GM18868 (cell line): ENCODE data around the gene NPIPA7.
"Not testable (repeated sequence)": the region's sequence is repeated elsewhere in the genome, so short reads cannot be mapped to it uniquely, and the experiment has no call there.

ENCODE experiments used
- ATAC-seq: cut with Tn5 transposase; IDR thresholded peaks from one replicate; pipeline ENCODE4 v1.9.1; 2021; ENCODE audit warnings: mild to moderate bottlenecking, moderate library complexity; ENCODE audit not compliant: unreplicated experiment

The NPIPA7 gene

GRCh38 chr16:16378840-16379239, at the start of gene NPIPA7:
Gene NPIPA7 (plus strand): TSS chr16:16379140. CDS start chr16:16379245, 105 bp downstream.
- not testable (repeated sequence) for ATAC-seq

- ATAC-seq, result not testable (repeated sequence)
These were observed 47.5 kb upstream of the NPIPA7 start for GRCh38 chr16:16331466-16331865.

GRCh38 chr16:16357556-16357955, 21.4 kb upstream of the NPIPA7 start:
- ATAC-seq, result not testable (repeated sequence)

DNA sequence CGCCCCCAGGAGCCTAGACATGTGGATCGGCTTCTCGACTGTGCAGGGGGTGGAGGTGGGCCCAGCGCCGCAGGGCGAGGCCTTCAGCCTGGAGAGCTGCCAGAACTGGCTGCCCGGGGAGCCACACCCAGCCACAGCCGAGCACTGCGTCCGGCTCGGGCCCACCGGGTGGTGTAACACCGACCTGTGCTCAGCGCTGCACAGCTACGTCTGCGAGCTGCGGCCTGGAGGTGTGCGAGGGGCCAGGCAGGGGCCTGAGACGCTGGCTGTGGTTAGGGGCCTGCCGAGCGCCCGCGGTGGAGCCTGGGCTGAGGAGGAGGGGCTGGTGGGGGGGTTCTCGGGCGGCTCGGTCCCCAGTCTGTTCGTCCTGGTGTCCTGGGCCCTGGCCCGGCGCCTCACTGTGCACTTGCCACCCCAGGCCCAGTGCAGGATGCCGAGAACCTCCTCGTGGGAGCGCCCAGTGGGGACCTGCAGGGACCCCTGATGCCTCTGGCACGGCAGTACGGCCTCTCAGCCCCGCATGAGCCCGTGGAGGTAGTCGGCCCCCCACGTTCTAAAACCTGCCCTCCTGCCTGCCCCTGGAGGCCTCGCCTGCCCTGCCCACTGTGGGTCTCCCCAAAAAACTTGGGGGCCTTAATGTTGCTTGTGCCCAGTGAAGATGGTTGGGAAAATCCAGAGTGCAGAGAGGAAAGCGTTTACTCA, 20.2 kb upstream of the NPIPA7 start:
- ATAC-seq, result not testable (repeated sequence)

DNA sequence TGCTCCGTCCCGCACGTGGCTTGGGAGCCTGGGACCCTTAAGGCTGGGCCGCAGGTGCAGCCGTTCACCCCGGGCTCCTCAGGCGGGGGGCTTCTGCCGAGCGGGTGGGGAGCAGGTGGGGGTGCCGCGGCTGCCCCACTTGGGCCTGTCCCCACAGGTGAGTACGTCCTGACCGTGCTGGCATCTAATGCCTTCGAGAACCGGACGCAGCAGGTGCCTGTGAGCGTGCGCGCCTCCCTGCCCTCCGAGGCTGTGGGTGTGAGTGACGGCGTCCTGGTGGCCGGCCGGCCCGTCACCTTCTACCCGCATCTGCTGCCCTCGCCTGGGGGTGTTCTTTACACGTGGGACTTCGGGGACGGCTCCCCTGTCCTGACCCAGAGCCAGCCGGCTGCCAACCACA, 15.3 kb upstream of the NPIPA7 start:
- ATAC-seq, result not testable (repeated sequence)

GRCh38 chr16:16364100-16364499, 14.8 kb upstream of the NPIPA7 start:
- ATAC-seq, result not testable (repeated sequence)

- not testable (repeated sequence) for ATAC-seq
These were observed 14.2 kb upstream of the NPIPA7 start for GRCh38 chr16:16364701-16365100.

GRCh38 chr16:16365319-16365718, 13.6 kb upstream of the NPIPA7 start:
- not testable (repeated sequence) for ATAC-seq

GRCh38 chr16:16365851-16366250, 13.1 kb upstream of the NPIPA7 start:
- ATAC-seq, result not testable (repeated sequence)

GRCh38 chr16:16366552-16367284, 12.2 kb upstream of the NPIPA7 start:
- not testable (repeated sequence) for ATAC-seq

GRCh38 chr16:16367285-16367628, 11.7 kb upstream of the NPIPA7 start:
- ATAC-seq, result not testable (repeated sequence)

- not testable (repeated sequence) for ATAC-seq
These were observed 9.7 kb upstream of the NPIPA7 start for GRCh38 chr16:16369081-16369856.

GRCh38 chr16:16371136-16371735, 7.7 kb upstream of the NPIPA7 start:
- not testable (repeated sequence) for ATAC-seq

- ATAC-seq, result not testable (repeated sequence)
These were observed 4.7 kb upstream of the NPIPA7 start for GRCh38 chr16:16374192-16374591.

DNA sequence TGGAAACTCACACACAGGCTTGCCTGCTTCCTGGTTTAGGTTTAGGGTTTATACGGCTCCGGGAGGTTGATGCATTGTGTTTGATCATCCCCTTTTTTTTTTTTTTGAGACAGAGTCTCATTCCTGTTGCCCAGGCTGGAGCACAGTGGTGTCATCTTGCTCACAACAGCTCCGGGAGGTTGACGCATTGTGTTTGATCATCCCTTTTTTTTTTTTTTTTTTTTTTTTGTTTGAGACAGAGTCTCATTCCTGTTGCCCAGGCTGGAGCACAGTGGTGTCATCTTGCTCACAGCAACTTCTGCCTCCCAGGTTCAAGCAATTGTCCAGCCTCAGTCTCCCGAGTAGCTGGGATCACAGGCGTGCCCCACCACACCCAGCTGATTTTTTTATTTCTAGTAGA, 20.7 kb downstream of the NPIPA7 start:
- not testable (repeated sequence) for ATAC-seq

DNA sequence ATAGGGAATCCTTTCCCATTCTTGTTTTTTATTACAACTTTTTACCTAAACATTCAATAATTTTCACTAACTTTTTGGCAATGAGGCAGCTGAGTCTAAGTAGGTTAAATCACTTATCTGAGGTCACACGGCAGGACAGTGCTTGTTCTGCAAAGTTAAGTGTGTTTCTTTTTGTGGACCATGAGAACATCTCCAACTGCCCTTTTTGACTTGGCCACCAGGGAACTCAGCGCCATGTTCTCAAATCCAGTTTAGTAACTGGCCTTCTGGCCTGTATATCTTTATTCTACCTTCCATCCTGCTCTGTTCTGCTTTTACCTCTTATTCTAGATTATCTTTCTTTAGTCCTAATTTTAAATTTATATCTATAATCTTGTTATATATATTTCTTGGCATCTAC, 23.4 kb downstream of the NPIPA7 start:
- ATAC-seq, result not testable (repeated sequence)

GRCh38 chr16:16404283-16404682, 25.3 kb downstream of the NPIPA7 start:
- ATAC-seq, result not testable (repeated sequence)

- ATAC-seq, result not testable (repeated sequence)
These were observed 26.5 kb downstream of the NPIPA7 start for GRCh38 chr16:16405421-16405820.

- ATAC-seq, result not testable (repeated sequence)
These were observed 29.5 kb downstream of the NPIPA7 start for GRCh38 chr16:16408430-16408829.

- ATAC-seq, result not testable (repeated sequence)
These were observed 34.8 kb downstream of the NPIPA7 start for GRCh38 chr16:16413773-16414172.

DNA sequence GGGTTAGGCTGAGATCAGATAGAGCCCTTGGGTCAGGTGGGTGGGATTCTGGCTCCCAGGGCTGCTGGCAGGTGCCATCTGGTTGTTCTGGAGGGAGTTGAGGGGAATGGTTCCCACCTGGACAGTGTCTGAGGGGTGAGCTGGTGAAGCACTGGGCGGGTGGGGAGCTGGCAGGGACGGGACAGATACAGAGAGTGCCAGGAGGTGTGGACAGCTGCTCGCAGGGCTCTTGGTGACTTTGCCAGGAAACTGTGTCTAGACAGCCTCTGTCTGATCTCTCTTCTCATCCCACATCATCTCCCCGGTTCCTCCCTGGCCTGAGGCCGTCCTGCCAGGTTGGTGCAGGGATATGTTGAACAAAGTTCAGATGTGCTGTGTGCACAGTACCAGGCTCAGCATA, 38.1 kb downstream of the NPIPA7 start:
- ATAC-seq, result not testable (repeated sequence)
